GM23338 (cell line): ENCODE results near the gene LYZL2. TPM values are rescaled to one million over a fixed set of nuclear protein-coding genes. Genes with fewer than 3 reads are reported as not detected.
"Not testable (repeated sequence)": the region's sequence is repeated elsewhere in the genome, so short reads cannot be mapped to it uniquely, and the experiment has no call there.

ENCODE experiments used
- ATAC-seq: fragments of 200-7000 bp; cut with Tn5 transposase; 3 replicates; pipeline ENCODE4 v1.9.1; 2020
- DNase-seq: peaks from one replicate; pipeline ENCODE4 v3.0.0-alpha.2; 2015; ENCODE audit warnings: low spot score
- H2AFZ ChIP-seq: fragments of 200-600 bp; sonication (generic); 2 replicates; pipeline ENCODE4 v1.8.0; 2016; ENCODE audit warnings: antibody characterized with exemption, mild to moderate bottlenecking, moderate library complexity
- H3F3A ChIP-seq: fragments of 200-600 bp; sonication (generic); replicated peaks from 2 replicates; pipeline ENCODE4 v1.8.0; 2017; ENCODE audit warnings: antibody characterized with exemption, mixed run types, low read depth
- H3K27ac ChIP-seq: fragments of 200-600 bp; sonication (generic); 2 replicates; pipeline ENCODE4 v1.6.1; 2016; ENCODE audit warnings: low read depth
- H3K27me3 ChIP-seq: fragments of 200-600 bp; sonication (generic); 2 replicates; pipeline ENCODE4 v1.8.0; 2016; ENCODE audit warnings: mild to moderate bottlenecking, mixed run types, moderate library complexity; ENCODE audit not compliant: insufficient read depth
- H3K36me3 ChIP-seq: fragments of 200-600 bp; sonication (generic); 2 replicates; pipeline ENCODE4 v1.8.0; 2016; ENCODE audit warnings: mild to moderate bottlenecking; ENCODE audit not compliant: insufficient read depth
- H3K4me1 ChIP-seq: fragments of 200-600 bp; sonication (generic); 2 replicates; pipeline ENCODE4 v1.8.0; 2016; ENCODE audit warnings: mild to moderate bottlenecking, moderate library complexity; ENCODE audit not compliant: insufficient read depth
- H3K4me2 ChIP-seq: fragments of 200-600 bp; sonication (generic); 2 replicates; pipeline ENCODE4 v1.7.1; 2017; ENCODE audit warnings: mixed run types
- H3K4me3 ChIP-seq: fragments of 200-600 bp; sonication (generic); 2 replicates; pipeline ENCODE4 v1.6.1; 2016; ENCODE audit warnings: mixed run types
- H3K79me2 ChIP-seq: fragments of 200-600 bp; sonication (generic); replicated peaks from 2 replicates; pipeline ENCODE4 v1.8.0; 2017; ENCODE audit warnings: mild to moderate bottlenecking; ENCODE audit not compliant: insufficient read depth
- H3K9me2 ChIP-seq: fragments of 200-600 bp; sonication (generic); 2 replicates; pipeline ENCODE4 v1.8.0; 2017; ENCODE audit not compliant: insufficient read depth
- H4K20me1 ChIP-seq: fragments of 200-600 bp; sonication (generic); replicated peaks from 2 replicates; pipeline ENCODE4 v1.8.0; 2017; ENCODE audit warnings: mild to moderate bottlenecking; ENCODE audit not compliant: insufficient read depth
- H3K27ac Mint-ChIP-seq: 2 replicates; pipeline ENCODE4 v1.8.0; 2020; ENCODE audit warnings: inconsistent platforms, mild to moderate bottlenecking, moderate library complexity, mixed read lengths
- H3K27me3 Mint-ChIP-seq: 3 replicates; pipeline ENCODE4 v1.8.0; 2022; ENCODE audit warnings: low read depth, mild to moderate bottlenecking, moderate library complexity, mixed read lengths, inconsistent platforms; ENCODE audit not compliant: insufficient read depth, poor library complexity
- H3K36me3 Mint-ChIP-seq: 3 replicates; pipeline ENCODE4 v1.8.0; 2021; ENCODE audit warnings: low read depth, mild to moderate bottlenecking, inconsistent platforms, moderate library complexity, mixed read lengths
- H3K4me1 Mint-ChIP-seq: 3 replicates; pipeline ENCODE4 v1.8.0; 2020; ENCODE audit warnings: mild to moderate bottlenecking, inconsistent platforms, mixed read lengths
- H3K4me3 Mint-ChIP-seq: 3 replicates; pipeline ENCODE4 v1.8.0; 2021; ENCODE audit warnings: moderate library complexity, mild to moderate bottlenecking, inconsistent platforms, mixed read lengths
- H3K9me3 Mint-ChIP-seq: 3 replicates; pipeline ENCODE4 v1.8.0; 2020; ENCODE audit warnings: moderate library complexity, mild to moderate bottlenecking, inconsistent platforms, mixed read lengths
- CREB1 ChIP-seq: fragments of 250-450 bp; sonication (Bioruptor Pico); IDR thresholded peaks from 2 replicates; pipeline ENCODE4 v1.5.0; 2020; ENCODE audit warnings: low read depth, mild to moderate bottlenecking, moderate library complexity
- EZH2 ChIP-seq: fragments of 200-600 bp; sonication (generic); IDR thresholded peaks from one replicate; pipeline ENCODE4 v1.8.0; 2017; ENCODE audit warnings: antibody characterized with exemption, mild to moderate bottlenecking, low read depth; ENCODE audit not compliant: unreplicated experiment
- JUNB ChIP-seq: IDR thresholded peaks from one replicate; pipeline ENCODE4 v1.6.1; 2016; ENCODE audit warnings: antibody characterized with exemption; ENCODE audit not compliant: unreplicated experiment
- NANOG ChIP-seq: IDR thresholded peaks from 2 replicates; pipeline ENCODE4 v1.6.1; 2016; ENCODE audit warnings: antibody characterized with exemption, borderline replicate concordance
- POLR2AphosphoS5 ChIP-seq: IDR thresholded peaks from 2 replicates; pipeline ENCODE4 v1.6.1; 2016; ENCODE audit warnings: antibody characterized with exemption, low read depth
- polyA plus RNA-seq: library from polyadenylated mRNA; unstranded; fragments of >200 nt; fragmentation: Nextera tagmentation; extraction: Ambion mirVana; gene quantifications from 2 replicates; pipeline ENCODE4 v1.2.1, GENCODE V29; 2016
- total RNA-seq: library from RNA; depleted of rRNA; stranded (reverse); fragments of >200 nt; shearing (Covaris generic); gene quantifications from 2 replicates; pipeline ENCODE4 v1.2.3, GENCODE V29; 2014
- TF ChIP-seq, protein P1 (sequence below): IDR thresholded peaks from one replicate; pipeline ENCODE4 v1.6.1; 2018; ENCODE audit warnings: antibody characterized with exemption; ENCODE audit not compliant: unreplicated experiment

The LYZL2 gene
- total and polyA plus RNA-seq, 2 experiments from 2014 or later, result not detected

DNA sequence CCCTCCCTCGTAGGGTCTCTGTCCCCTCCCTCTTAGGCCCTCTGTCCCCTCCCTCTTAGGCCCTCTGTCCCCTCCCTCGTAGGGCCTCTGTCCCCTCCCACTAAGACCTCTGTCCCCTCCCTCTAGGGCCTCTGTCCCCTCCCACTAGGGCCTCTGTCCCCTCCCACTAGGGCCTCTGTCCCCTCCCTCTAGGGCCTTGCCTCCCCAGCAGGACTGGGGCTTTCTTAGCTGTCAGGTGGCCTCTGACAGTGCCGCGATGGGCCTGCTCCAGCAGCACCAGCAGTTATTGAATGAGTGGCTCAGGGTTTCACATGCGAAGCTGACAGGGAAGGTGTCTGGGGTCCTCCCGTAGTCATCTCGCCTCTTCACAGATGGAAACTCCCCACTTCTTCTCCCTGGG lies 48.1 kb upstream of the LYZL2 start:
- not testable (repeated sequence) for H3K4me1 Mint-ChIP-seq, H3K36me3 Mint-ChIP-seq, H3K4me3 Mint-ChIP-seq, H3K4me2 ChIP-seq, H3K27me3 ChIP-seq, H3K4me3 ChIP-seq, H3K4me1 ChIP-seq, H3K9me3 Mint-ChIP-seq, H3K27ac Mint-ChIP-seq, H4K20me1 ChIP-seq, H3F3A ChIP-seq, H3K36me3 ChIP-seq, H3K79me2 ChIP-seq, H2AFZ ChIP-seq, H3K9me2 ChIP-seq, H3K27ac ChIP-seq, H3K27me3 Mint-ChIP-seq
- ATAC-seq, result peak; percentile 67
- peak; percentile 46 for DNase-seq

DNA sequence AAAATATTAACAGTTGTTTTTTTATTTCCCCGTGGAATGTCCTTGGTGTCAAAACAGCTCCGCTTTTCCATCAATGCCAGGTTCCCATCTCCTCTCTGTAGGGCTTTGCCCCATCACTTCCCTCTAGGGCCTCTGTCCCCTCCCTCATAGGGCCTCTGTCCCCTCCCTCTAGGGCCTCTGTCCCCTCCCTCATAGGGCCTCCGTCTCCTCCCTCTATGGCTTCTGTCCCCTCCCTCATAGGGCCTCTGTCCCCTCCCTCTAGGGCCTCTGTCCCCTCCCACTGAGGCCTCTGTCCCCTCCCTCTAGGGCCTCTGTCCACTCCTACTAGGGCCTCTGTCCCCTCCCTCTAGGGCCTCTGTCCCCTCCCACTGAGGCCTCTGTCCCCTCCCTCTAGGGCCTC lies 47.6 kb upstream of the LYZL2 start:
- not testable (repeated sequence) for H3F3A ChIP-seq, H3K27me3 Mint-ChIP-seq
- ATAC-seq, result peak; percentile 39

DNA sequence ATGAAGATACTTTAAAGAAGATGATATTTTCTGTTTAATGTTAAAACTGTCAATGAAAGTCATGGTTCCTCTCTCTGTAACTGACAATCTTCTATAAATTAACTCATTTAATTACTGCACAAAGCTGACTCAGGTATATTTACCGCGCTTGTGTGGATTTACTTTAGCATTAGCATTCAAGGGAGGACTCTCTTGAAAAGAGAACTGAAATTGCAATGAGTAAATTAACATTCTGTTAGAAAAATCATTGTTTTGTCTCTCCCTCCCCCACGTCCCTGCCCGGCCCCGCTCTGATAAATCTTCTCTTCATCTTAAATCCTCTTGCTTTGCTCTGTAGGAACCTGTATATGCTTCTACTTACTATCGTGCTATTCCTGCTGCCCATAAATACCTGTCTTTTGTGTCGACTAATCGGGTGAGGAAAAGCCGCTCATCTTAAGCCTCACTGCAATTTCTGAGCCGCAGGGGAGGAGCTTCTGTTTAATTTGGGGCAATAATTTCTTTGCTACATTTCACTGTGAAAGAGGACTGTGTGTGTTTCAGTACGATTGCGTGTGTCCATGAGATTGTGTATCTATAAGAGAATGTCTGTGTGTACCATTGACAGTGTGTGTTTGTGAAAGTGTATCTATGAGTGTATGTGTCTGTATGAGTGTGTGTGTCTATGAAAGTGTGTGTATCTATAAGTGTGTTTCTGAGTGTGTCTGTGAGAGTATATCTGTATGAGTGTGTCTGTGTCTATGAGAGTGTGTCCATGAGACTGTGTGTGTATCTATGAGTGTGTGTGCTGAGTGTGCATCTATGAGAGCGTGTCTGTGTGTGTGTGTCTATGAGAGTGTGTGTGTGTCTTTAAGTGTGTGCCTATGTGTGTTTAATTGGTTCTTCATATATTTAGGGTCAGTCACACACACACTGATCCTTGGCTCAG lies 46.5 kb upstream of the LYZL2 start:
- no peak overlapping the region for H3K27ac Mint-ChIP-seq
- ATAC-seq (no peak), DNase-seq (no peak)
- Histone ChIP-seq H3K36me3 (no peaks in the 10 kb centered on the region), H3K4me2 (no peak overlapping the region), H3K79me2 (no peaks in the 10 kb centered on the region), H3K27ac (no peak overlapping the region), H4K20me1 (no peaks in the 10 kb centered on the region), H3K4me3 (no peak overlapping the region), H3K4me1 (no peaks in the 10 kb centered on the region), H3K27me3 (no peaks in the 10 kb centered on the region), H3F3A (no peaks in the 10 kb centered on the region), H2AFZ (no peak overlapping the region), H3K9me2 (0 out of 2 replicates have a peak, but pooled peaks cover 2% of the 10 kb centered on the region)
- peaks cover 5% of the 10 kb centered on the region; the same call in 1 of the 3 replicates for H3K9me3 Mint-ChIP-seq
- peaks cover 5% of the 10 kb centered on the region for H3K4me1 Mint-ChIP-seq
- H3K4me3 Mint-ChIP-seq, result no peak overlapping the region
- no peaks in the 10 kb centered on the region for H3K36me3 Mint-ChIP-seq
- H3K27me3 Mint-ChIP-seq, result peaks cover 4% of the 10 kb centered on the region
- TF ChIP-seq, protein P1, sequence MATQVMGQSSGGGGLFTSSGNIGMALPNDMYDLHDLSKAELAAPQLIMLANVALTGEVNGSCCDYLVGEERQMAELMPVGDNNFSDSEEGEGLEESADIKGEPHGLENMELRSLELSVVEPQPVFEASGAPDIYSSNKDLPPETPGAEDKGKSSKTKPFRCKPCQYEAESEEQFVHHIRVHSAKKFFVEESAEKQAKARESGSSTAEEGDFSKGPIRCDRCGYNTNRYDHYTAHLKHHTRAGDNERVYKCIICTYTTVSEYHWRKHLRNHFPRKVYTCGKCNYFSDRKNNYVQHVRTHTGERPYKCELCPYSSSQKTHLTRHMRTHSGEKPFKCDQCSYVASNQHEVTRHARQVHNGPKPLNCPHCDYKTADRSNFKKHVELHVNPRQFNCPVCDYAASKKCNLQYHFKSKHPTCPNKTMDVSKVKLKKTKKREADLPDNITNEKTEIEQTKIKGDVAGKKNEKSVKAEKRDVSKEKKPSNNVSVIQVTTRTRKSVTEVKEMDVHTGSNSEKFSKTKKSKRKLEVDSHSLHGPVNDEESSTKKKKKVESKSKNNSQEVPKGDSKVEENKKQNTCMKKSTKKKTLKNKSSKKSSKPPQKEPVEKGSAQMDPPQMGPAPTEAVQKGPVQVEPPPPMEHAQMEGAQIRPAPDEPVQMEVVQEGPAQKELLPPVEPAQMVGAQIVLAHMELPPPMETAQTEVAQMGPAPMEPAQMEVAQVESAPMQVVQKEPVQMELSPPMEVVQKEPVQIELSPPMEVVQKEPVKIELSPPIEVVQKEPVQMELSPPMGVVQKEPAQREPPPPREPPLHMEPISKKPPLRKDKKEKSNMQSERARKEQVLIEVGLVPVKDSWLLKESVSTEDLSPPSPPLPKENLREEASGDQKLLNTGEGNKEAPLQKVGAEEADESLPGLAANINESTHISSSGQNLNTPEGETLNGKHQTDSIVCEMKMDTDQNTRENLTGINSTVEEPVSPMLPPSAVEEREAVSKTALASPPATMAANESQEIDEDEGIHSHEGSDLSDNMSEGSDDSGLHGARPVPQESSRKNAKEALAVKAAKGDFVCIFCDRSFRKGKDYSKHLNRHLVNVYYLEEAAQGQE, result no peak
- TF ChIP-seq CREB1, result no peak
- no peak for TF ChIP-seq JUNB
- no peak for TF ChIP-seq POLR2AphosphoS5
- no peak for TF ChIP-seq EZH2
- no peak for TF ChIP-seq NANOG

More for the DNA sequence above, 47.6 kb upstream of the LYZL2 start:
- H3K27me3 ChIP-seq, H3K4me3 ChIP-seq, H3K9me3 Mint-ChIP-seq, H3K4me1 Mint-ChIP-seq, H3K9me2 ChIP-seq, H3K27ac ChIP-seq, H3K27ac Mint-ChIP-seq, H3K4me3 Mint-ChIP-seq, H3K36me3 Mint-ChIP-seq, H3K4me1 ChIP-seq, H3K36me3 ChIP-seq, H3K4me2 ChIP-seq, H3K79me2 ChIP-seq, H4K20me1 ChIP-seq, H2AFZ ChIP-seq: not testable (repeated sequence)
- peak; percentile 18 for DNase-seq
